ELF-1 (cell line): ENCODE data around the gene ANKRD44.

ENCODE experiments used
- DNase-seq: peaks from one replicate; pipeline ENCODE4 v3.0.0-alpha.2; 2016; ENCODE audit warnings: low read depth, low spot score

Gene ANKRD44

GRCh38 chr2:197208024-197208423 is 102.6 kb downstream of the ANKRD44 start:
- no peak for DNase-seq

DNA sequence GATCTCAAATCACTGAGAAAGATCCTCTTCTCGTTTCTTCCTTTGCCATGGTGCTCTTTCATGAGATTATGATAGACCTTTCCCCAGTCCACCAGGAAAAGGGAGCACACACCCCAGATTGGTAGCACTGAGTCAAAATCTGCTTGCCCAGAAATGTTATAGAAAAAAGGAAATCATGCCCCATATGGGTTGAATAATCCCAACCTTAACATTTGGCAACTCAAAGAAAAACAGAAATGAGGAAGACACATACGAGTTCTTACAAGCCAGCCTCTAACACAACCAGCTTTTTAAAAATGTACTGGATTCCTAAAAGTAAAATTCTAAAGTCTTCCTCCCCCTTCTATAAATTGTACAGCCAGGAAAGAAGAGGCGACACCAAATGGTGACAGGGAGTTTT is 103.0 kb downstream of the ANKRD44 start:
- no peak for DNase-seq

DNA sequence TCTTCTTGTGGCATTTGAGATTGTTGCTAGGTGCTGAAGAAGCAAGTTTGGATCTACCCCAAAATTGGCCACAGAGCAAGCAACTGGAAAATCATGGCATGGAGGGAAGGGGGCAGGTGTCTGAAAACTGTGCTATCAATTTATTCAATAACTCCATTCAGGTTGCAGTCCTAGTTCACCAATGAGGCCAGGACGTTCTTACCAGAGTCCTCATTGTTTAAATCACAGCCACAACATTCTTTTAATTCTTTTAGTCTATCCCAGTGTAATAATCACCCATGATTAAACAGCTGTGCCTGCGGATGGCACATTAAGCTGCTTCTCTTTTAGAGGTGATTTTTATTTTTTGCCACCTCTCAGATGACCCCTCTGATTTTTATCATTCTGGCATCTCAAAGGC is 103.5 kb downstream of the ANKRD44 start:
- no peak for DNase-seq

DNA sequence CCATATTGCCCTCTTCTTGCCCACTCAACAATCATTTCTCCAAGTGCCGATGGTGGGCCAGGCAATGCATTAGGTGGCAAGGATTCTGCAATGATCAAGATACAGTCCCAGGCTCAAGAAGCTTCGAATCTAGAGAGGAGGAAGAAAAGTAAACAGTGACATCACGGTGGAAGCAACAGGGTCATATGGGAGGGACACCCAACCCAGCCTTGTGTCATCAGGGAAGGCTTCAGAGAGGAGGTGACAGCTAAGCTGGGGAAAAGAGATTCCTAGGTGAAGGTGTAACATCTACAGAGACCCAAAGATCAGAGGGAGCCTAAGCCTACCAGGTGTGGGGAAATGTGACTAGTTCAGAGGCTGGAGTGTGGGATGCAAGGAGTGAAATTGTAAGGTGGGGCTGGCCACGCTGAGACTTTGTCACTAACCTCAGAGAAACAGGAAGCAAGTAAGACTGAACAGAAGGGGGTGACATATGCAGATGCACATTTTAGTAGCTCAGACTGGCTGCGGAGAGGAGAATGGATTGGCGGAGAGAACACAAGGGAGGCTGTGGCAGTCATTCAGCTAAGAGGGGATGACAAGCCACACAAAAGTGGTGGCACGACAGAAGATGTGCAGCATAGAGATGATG is 104.9 kb downstream of the ANKRD44 start:
- DNase-seq = no peak

GRCh38 chr2:197204519-197205250 is 105.9 kb downstream of the ANKRD44 start:
- DNase-seq = no peak

DNA sequence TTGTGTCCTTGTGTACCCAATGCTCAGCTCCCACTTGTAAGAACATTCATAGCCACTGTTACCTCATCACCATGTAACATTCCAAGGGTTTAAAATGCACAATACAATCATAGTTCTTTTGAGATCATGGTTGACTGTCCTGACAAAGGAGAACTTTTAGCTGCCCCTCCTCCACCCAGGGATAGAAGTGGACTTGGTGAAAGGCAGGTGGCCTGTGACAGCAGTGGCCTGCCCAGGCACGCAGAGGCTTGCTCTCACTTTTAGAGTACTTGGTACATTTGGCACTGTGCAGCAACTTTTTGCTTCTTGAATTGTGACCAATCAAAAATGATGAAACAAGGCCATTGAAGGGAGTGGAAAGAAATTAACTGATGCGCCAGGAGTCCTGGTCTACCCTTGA is 108.7 kb downstream of the ANKRD44 start:
- DNase-seq = no peak

DNA sequence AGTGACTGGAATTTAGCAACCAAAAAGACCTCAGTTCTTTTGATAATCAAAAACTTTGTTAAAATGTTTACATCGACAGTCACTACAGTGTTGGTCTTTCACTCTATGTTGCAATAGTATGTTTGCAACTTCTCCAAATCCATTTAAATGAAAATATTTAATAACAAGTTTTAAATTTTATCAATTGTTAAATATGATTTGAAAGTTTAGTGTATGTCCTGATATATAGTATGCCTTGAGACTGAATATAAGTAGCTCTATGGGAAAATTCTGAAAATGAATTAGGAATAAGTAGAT is 109.9 kb downstream of the ANKRD44 start:
- DNase-seq = no peak

DNA sequence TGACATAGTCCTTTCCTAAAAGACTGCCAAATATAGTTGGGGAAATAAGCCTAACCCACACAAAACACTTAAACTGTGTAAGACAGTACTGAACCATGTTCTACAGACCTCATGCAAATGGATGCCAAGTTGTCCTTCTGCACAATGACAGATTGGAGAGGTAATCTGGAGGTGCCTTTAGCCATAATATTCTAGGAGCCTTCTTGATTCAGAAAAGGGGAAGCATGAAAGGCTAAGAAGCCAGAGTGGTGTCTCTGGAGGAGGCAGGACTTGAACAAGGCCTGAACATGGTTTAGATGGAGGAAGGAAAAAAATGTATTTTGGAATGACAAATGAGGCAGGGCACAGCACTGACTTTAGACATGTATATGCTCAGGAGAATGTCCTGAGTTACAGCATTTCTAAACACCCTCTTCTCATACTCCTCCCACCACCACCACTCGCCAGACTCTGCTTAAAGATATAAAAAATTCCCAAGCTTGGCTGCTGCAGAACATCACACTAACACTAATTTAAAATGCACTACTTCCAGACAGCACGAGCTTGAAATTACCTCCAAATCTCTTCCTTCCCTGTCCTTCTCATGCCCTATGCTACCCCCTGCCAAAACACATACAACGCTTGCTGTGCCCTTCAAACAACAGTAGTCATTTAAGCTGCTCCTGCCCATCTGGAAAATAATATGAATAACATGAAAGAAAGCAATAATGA is 110.4 kb downstream of the ANKRD44 start:
- DNase-seq = no peak

DNA sequence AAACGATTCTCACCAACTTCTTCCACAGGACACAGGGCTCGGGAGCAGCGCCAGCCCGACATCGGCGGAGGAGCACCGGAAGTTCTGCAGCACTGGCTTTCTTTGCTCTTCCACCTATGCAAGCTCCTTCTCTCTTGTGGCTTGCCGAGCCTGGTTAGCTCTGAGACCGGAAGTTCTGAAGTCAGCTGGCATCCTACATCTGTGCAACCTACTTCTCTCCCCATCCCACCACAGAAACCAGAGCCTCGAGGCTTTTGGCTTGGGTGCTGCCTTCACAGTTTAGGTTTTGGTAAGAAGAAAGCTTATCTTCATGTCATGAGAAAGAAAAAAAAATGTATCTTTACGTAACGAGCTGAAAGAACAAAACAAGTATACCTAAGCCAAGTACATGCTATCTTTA is 111.7 kb downstream of the ANKRD44 start:
- DNase-seq = no peak

- no peak for DNase-seq
Measured at GRCh38 chr2:197197895-197198311, 112.7 kb downstream of the ANKRD44 start.

GRCh38 chr2:197196541-197197180 is 113.9 kb downstream of the ANKRD44 start:
- DNase-seq = no peak

- DNase-seq = no peak
Measured at GRCh38 chr2:197195518-197195917, 115.1 kb downstream of the ANKRD44 start.

DNA sequence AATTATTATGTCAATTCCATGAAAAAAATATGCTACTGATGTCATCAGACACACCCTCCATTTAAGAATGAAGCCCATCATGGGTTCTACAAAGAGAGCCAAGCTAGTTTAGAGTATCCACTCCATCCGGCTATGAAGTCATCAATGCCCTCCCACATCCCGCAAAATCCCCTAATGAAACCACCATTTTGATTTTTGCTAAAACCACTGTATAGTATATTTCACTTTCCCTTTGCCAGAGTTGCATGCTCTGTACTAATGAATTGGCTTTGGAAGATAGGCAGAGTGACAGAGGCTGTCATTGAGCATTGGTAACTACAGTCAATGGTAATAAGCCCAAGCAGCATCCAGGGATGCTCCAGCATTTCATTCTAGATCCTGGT is 118.6 kb downstream of the ANKRD44 start:
- no peak for DNase-seq

DNA sequence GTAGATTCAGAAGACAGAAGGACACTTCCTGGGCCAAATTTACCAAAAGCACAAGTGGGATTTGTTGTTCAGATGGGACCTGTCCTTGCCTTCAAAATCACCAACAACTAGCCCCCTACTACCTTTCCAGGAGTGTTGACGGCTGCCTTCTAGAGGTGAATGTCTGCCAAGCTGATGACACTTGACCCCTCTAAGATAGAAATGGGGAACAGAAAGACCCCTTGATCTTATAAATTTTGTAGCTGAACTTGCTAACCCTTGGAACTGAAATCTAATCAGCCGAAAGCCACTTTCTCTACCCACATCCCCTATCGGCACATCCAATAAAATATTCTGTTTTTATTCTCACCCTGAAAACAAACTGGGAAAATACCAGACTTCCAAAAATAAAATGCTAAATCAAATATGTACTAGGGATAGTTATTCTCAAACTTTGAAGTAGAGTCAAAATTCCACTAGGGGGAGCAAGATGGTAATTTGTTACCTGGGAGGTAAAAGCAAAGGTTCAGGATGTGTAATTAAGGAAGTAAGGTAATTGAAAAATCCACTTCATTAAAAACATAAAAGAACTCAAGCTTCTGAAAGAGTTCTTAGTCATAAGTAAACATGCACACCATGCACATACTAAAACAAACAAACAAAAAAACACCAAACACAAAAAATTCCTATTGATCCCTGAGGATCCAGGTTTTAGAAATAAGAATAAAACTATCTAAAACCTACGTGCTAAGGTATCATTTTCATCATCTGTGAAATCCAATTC is 119.2 kb downstream of the ANKRD44 start:
- DNase-seq = no peak

DNA sequence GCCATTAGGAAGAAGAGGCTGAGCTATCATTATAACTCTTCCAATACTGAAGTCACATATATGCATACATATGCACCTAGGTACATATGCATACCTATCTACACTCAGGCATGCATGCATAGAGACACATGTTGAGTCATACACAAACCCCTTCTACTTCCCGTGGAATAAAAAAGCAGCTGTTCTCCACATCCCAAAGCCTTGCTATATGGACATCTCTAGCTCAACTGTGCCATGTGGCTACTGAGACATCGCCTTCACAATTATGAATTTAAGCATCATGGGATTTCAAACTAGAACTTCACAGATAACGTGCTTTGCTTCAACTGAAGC is 120.5 kb downstream of the ANKRD44 start:
- no peak for DNase-seq

GRCh38 chr2:197189426-197190099 is 121.0 kb downstream of the ANKRD44 start:
- DNase-seq = peak; percentile 43

DNA sequence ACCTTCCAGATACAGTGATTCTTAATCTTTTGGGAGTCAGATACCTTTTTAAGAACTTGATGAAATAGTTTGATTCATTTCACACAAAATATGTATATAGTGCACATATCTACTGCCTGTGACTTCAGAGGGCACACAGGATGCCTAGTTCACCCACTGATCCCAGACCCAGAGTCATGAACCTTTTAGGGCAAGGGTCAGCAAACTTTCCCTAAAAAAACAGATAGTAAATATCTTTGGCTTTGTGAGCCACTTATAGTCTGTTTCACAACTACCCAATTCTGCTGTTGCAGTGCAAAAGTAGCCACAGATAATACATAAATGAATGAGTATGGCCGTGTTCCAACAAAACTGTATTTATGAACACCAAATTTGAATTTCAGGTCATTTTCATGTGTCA is 124.9 kb downstream of the ANKRD44 start:
- DNase-seq = no peak

GRCh38 chr2:197184959-197185586 is 125.5 kb downstream of the ANKRD44 start:
- DNase-seq = no peak

DNA sequence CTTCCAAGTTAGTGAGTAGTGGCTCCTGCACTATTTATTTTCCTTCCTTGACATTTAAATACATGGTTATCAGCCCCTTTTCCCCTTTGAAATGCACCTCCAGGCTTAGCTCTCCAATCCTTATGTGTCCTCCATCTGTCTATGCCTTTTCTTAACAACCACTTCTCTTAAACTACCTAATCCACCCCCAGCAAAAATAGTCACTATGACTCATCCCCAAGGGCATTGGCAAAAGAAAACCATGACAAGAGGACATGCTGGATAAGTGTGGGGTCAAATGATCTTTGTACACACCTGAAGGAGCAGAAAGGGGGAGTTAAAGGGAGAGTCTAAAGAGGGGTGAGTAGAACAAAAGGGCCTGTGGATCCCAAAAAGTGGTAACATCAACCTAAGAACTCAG is 127.2 kb downstream of the ANKRD44 start:
- no peak for DNase-seq

DNA sequence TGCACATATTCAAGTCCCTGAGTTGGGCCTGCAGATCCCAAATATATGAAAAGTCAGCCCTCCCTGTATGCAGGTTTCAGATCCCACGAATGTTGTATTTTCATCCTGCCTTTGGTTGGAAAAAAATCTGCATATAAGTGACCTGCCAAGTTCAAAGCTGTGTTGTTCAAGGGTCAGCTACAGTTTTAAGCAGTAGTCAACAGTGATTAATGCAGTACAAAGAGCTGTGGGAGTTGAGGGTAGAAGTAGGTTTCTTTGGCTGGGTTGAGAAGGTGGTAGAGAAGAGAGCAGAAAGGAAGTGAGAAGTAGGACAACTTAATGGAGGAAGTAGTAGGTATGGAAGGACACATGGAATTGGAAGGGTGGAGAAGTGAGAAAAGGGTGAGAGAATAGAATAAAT is 127.9 kb downstream of the ANKRD44 start:
- DNase-seq = no peak

DNA sequence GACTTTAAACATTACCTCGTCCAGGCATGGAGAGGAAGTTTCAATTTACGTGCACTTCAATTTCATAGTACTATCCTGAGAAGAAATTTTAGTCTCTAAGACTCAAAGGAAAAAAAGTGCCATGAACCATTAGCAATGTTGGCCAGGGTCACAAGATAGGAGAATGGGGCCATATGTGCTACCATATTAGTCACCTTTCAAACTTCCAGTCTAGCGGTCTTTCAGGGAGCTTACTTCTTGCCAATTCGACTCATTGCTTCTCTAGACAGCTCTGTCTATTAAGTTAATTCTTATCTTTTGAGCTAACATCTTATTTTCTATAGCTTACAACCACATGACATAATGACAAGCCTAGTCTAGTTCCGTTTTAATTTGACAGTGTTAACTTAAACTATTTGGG is 129.1 kb downstream of the ANKRD44 start:
- DNase-seq = no peak
